ENCODE data around the gene WDR45B. TPM values are rescaled to one million over a fixed set of nuclear protein-coding genes. Genes with fewer than 3 reads are reported as not detected.

The WDR45B gene
- total RNA-seq, 1 experiment from 2014 or later, result 132 TPM

DNA sequence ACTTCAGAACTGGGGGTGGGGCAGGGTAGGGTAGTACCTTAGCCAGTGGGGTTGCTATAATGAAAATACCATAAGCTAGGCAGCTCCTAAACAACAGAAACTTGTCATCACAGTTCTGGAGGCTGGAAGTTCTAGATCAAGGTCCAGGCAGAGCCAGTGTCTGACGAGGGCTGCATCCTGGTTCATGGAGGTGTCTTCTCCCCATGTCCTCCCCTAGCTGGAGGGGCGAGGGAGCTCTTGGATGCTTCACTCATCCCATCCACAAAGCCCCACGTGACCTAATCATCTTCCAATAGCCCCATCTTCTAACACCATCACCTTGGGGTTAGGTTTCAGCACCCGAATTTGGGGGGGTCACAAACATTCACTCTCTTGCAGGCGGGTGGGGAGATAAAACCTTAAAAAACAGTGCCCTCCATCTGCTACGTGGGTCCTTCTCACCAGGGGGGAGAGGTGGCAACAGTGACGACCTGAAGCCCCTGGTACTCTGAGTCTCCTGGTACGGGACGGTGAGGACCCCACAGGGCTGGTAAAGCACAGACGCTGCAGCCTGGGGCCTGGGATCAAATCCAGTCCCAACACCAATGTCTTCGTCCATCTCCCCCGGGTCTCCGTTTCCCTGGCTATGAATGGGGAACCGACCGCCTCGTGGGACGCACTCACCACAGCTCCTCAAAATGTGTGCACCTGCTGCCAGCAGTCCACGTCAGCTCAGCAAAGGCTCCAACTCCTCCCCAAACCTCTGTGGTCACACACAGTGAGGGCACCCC, 27.4 kb upstream of the WDR45B start:
- no peaks in the 10 kb centered on the region for H3K27me3 ChIP-seq (ENCODE audit: control insufficient read depth, insufficient read depth, low read length)
- H3K4me1 ChIP-seq (ENCODE audit: control insufficient read depth, insufficient read depth, low read length), result no peaks in the 10 kb centered on the region
- in situ Hi-C loops (cut with HindIII; ENCODE audit: low pct_unique_long_range_greater_than_20kb, low sequenced_read_pairs) (no loop called here), intact Hi-C loops (cut with micrococcal nuclease; ENCODE audit: unreplicated experiment) (no loop called here)
- no TSS peak for BruUV-seq (replicated peaks)
- no peaks in the 10 kb centered on the region for H3K36me3 ChIP-seq (ENCODE audit: control insufficient read depth, insufficient read depth, low read length)
- ATAC-seq (no peak), DNase-seq (ENCODE audit: low read depth, low spot score) (no peak)
- H3K4me3 ChIP-seq (ENCODE audit: low read depth in 2 of 2, low read length in 2 of 2), result no peak overlapping the region
- CTCF ChIA-PET, result no interaction called here
- H3K27ac ChIP-seq (ENCODE audit: low read length), result no peak overlapping the region
- POLR2A ChIA-PET, result no interaction called here
- TF ChIP-seq TCF7L2 (IDR thresholded peaks at IDR 0.05; ENCODE audit: low read depth, low read length), result no peak
- no peak for TF ChIP-seq POLR2AphosphoS5 (IDR thresholded peaks at IDR 0.05; ENCODE audit: low read depth, low read length)
- no peak for TF ChIP-seq SIN3A (IDR thresholded peaks at IDR 0.05; ENCODE audit: borderline replicate concordance, insufficient read depth, low read depth, low read length)
- TF ChIP-seq REST (IDR thresholded peaks at IDR 0.05; ENCODE audit: insufficient read depth in 1 of 2, low read depth in 2 of 2, low read length in 1 of 2), result no peak
- no peaks in the 10 kb centered on the region for H3K9me3 ChIP-seq (ENCODE audit: control insufficient read depth, insufficient read depth, low read depth, low read length)

- in situ Hi-C loops (cut with HindIII; ENCODE audit: low pct_unique_long_range_greater_than_20kb, low sequenced_read_pairs), result no loop called here
- Histone ChIP-seq H3K4me1 (ENCODE audit: control insufficient read depth, insufficient read depth, low read length) (no peaks in the 10 kb centered on the region), H3K9me3 (ENCODE audit: control insufficient read depth, insufficient read depth, low read depth, low read length) (no peaks in the 10 kb centered on the region), H3K27me3 (ENCODE audit: control insufficient read depth, insufficient read depth, low read length) (no peaks in the 10 kb centered on the region), H3K4me3 (ENCODE audit: low read depth in 2 of 2, low read length in 2 of 2) (no peak overlapping the region), H3K27ac (ENCODE audit: low read length) (no peak overlapping the region), H3K36me3 (ENCODE audit: control insufficient read depth, insufficient read depth, low read length) (no peaks in the 10 kb centered on the region)
- DNase-seq (ENCODE audit: low read depth, low spot score) (no peak), ATAC-seq (no peak)
- BruUV-seq (replicated peaks), result no TSS peak
- intact Hi-C loops (cut with micrococcal nuclease; ENCODE audit: unreplicated experiment), result no loop called here
- ChIA-PET CTCF (no interaction called here), POLR2A (no interaction called here)
- TF ChIP-seq POLR2AphosphoS5 (IDR thresholded peaks at IDR 0.05; ENCODE audit: low read depth, low read length) (no peak), REST (IDR thresholded peaks at IDR 0.05; ENCODE audit: insufficient read depth in 1 of 2, low read depth in 2 of 2, low read length in 1 of 2) (no peak), TCF7L2 (IDR thresholded peaks at IDR 0.05; ENCODE audit: low read depth, low read length) (no peak), SIN3A (IDR thresholded peaks at IDR 0.05; ENCODE audit: borderline replicate concordance, insufficient read depth, low read depth, low read length) (no peak), CTCF (IDR thresholded peaks at IDR 0.05) (no peak)
Measured at GRCh38 chr17:82674656-82675475, 26.6 kb upstream of the WDR45B start.
